ENCODE data around the gene NKD1.
A peak's percentile ranks its signal among the peaks of the same experiment; 100 is the strongest.
"Not testable (repeated sequence)": the region's sequence is repeated elsewhere in the genome, so short reads cannot be mapped to it uniquely, and the experiment has no call there.

Gene NKD1

DNA sequence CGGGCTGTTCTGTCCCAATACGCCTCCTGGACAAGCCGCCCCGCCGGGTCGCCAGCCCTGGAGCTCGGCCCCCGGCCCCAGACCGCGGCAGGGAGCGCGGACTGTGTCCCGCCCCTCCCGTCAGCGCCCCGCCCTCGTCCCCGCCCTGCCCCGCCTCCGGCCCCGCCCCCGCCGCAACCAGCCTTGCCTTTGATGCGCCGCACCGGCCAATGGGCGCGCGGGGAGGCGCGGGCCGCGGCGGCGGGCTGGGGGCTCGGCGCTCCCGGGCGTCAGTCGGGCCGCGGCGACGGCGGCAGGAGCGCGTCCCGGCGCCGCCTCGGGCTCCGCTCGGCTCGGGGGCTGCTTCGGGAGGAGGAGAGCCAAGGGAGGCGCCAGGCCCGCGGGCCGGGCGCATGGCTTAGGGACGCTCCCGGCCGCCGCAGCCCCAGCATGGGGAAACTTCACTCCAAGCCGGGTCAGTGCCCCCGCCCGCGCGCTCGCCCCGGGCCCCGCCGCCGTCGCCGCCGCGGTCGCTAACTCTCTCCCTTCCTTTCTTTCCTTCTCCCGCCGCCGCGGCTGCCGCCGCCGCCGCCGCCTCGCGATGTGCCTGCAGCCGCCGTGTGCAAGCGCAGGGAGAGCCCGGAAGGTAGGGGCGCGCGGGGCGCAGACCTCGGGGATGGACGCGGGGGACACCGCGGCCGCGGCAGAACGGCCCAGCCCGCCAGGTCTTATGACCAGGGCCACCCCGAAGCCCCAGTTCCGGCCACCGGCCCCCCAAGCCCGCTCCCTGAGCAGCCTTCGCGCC is at the start of gene NKD1:
NKD1 (plus strand) TSS at position 272 of the 784 bp plus-strand sequence; CDS start at position 430, 158 bp downstream.
- peak; percentile 4 to 8 for DNase-seq (ENCODE audit: low read depth in 2 of 2)

DNA sequence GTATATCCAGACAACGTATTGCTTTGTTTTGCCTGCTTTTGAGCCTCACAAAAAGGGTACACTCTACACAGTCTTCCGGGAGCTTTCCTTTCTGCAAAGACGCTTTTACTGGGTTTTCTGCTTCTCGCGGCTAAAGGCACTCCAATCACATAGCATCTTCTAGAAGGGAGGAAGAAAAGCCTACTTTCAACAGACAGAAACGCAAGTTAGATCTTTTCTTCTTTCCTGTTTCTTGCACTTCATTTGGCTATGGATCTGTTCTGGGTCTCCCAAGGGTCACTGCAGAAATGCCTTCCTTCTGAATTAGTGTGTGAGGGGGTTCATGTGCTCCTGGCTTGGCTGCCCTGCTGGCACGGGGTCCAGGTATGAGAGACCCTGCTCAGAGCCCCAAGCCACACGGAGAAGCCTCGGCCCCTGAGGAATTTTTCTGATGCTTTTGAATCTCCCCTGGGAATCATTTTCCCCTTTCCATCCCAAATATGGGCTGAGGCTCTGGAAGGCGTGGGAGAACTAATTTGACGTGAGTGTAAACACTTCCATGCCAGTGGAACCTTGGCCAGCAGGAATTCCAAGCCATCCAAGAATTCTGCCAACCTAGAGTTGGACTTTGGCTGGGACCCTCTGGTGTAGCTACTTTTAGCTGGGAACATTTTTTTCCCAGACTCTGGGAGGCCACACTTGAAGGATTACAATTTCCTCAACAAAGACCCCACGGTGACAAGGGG is 49.6 kb upstream of the NKD1 start:
- no peak for DNase-seq (ENCODE audit: low read depth in 2 of 2)

DNA sequence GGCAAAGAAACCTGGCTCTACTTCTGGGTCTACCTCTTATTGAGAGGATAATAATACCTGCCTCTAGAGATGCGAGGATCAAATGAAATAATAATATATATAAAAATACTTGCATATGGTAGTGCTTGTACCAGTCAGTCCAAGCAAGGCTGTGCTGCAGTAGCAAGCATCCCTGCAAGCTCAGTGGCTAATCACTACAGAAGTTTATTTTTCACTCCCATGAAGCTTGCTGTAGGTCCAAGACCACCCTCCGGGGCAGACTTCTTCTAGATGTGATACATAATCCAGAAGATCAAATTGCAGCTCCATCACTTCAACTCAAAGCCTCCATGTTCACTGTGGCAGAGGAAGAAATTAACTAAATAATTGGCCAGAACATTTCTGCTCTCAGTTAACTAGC is 48.9 kb upstream of the NKD1 start:
- no peak for DNase-seq (ENCODE audit: low read depth in 2 of 2)

GRCh38 chr16:50500171-50500874 is 47.9 kb upstream of the NKD1 start:
- no peak for DNase-seq (ENCODE audit: low read depth in 2 of 2)

GRCh38 chr16:50501251-50501650 is 46.9 kb upstream of the NKD1 start:
- no peak for DNase-seq (ENCODE audit: low read depth in 2 of 2)

- no peak for DNase-seq (ENCODE audit: low read depth in 2 of 2)
Observed at GRCh38 chr16:50501986-50502615, 46.1 kb upstream of the NKD1 start.

- DNase-seq (ENCODE audit: low read depth in 2 of 2), result no peak
Observed at GRCh38 chr16:50502616-50503011, 45.6 kb upstream of the NKD1 start.

- not testable (repeated sequence) for DNase-seq (ENCODE audit: low read depth in 2 of 2)
Observed at GRCh38 chr16:50503868-50504531, 44.2 kb upstream of the NKD1 start.

DNA sequence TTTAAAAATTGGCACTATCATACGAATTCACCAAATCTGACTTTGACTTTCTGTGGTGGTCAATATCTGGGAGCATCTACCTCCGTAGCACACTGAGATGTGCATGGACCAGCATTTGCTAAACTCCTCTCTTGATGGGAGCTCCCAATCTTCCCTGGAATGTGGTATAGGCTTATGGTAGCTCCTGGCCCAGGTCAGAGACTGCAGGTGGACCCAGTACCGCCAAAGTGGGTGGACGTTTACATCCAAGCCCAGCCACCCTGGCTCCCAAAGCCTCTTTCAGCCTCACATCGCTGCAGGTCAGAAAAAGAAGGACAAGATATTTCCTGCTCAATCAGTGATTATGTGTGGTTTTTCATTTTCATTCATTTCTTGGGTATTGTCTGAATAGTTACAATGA is 43.1 kb upstream of the NKD1 start:
- no peak for DNase-seq (ENCODE audit: low read depth in 2 of 2)

- no peak for DNase-seq (ENCODE audit: low read depth in 2 of 2)
Observed at GRCh38 chr16:50505714-50506542, 42.3 kb upstream of the NKD1 start.

- DNase-seq (ENCODE audit: low read depth in 2 of 2), result no peak
Observed at GRCh38 chr16:50506543-50506937, 41.7 kb upstream of the NKD1 start.

DNA sequence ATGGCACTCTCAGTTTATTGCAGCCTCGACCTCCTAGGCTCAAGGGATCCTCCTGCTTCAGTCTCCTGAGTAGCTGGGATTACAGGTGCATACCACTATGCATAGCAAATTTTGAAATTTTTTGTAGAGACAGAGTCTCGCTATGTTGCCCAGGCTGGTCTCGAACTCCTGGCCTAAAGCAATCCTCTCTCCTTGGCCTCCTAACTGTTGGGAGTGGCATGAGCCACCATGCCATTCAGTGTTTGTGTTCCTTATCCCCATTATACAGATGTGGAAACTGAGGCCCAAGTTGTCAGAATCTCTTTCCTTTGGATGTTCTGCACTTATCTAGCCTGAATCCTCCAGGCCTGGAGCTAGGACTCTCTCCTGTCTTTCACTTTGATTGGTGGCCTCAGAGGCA is 40.8 kb upstream of the NKD1 start:
- no peak for DNase-seq (ENCODE audit: low read depth in 2 of 2)

- no peak for DNase-seq (ENCODE audit: low read depth in 2 of 2)
Observed at GRCh38 chr16:50509521-50510341, 38.5 kb upstream of the NKD1 start.

DNA sequence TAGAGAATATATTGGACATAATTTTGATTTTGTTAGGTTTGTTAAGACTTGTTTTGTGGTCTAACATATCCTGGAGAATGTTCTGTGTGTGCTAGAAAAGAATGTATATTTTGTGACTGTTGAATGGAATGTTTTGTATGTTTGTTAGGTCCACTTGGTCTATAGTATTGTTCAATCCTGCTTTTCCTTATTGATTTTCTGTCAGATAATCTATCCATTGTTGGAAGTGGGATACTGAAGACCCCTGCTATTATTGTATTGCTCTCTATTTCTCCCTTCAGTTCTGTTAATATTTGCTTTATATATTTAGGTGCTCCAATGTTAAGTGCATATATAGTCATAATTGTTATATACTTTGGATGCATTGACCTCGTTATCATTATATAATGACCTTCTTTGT is 33.0 kb upstream of the NKD1 start:
- DNase-seq (ENCODE audit: low read depth in 2 of 2), result no peak

- DNase-seq (ENCODE audit: low read depth in 2 of 2), result no peak
Observed at GRCh38 chr16:50516401-50516800, 31.8 kb upstream of the NKD1 start.

GRCh38 chr16:50516890-50517289 is 31.3 kb upstream of the NKD1 start:
- no peak for DNase-seq (ENCODE audit: low read depth in 2 of 2)

- DNase-seq (ENCODE audit: low read depth in 2 of 2), result no peak
Observed at GRCh38 chr16:50517450-50518252, 30.5 kb upstream of the NKD1 start.

GRCh38 chr16:50519001-50519400 is 29.2 kb upstream of the NKD1 start:
- DNase-seq (ENCODE audit: low read depth in 2 of 2), result no peak

- DNase-seq (ENCODE audit: low read depth in 2 of 2), result no peak
Observed at GRCh38 chr16:50519602-50520001, 28.6 kb upstream of the NKD1 start.
